GM08714 (cell line): Measurements from ENCODE around the gene KIF17.

Experiments
- H3K4me3 ChIP-seq: fragments of 200-500 bp; sonication (Bioruptor generic); 2 replicates; pipeline ENCODE4 v1.5.1; 2014; ENCODE audit warnings: mild to moderate bottlenecking, low read length, inconsistent platforms
- ZNF274 ChIP-seq: IDR thresholded peaks from 2 replicates; pipeline ENCODE4 v1.6.1; 2012; ENCODE audit warnings: mild to moderate bottlenecking, low read depth, low read length

The KIF17 gene

DNA sequence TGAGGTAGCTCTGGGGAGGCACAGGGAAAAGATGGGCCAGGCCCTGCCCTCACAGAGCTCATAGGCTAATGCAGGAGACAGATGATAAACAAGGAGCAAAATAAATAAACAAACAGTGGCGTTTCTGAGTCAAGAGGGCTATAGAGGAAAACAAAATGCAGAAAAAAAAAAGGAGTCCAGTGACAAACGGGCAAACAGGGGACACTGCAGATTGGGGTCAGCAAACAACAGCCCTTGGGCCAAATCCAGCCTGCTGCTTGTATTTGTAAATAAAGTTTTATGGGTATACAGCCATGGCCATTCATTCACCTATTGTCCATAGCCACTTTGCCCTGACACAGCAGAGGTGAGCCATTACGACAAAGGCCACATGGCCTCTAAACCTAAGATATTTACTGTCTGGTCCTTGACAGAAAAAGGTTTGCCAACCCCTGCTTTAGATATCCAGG lies 103.7 kb downstream of the KIF17 start:
- H3K4me3 ChIP-seq: no peak overlapping the region
- no peak for TF ChIP-seq ZNF274
